K562 (cell line): Measurements from ENCODE around the gene UQCRC1. TPM values are rescaled to one million over a fixed set of nuclear protein-coding genes. Genes with fewer than 3 reads are reported as not detected.

Source experiments
- ATAC-seq: fragments of 200-7000 bp; cut with Tn5 transposase; 3 replicates; pipeline ENCODE4 v1.9.1; 2020; ENCODE audit warnings: moderate library complexity
- BruUV-seq: library from RNA; stranded (reverse); fragments of 400-500 nt; replicated peaks from 2 replicates; lab custom pipeline; 2021; lab: Mats Ljungman, UMichigan
- CTCF ChIA-PET: fragments of 300-600 bp; formaldehyde crosslinking; extraction: SDS; loops from one replicate; lab custom pipeline; 2021; ENCODE audit warnings: low intra/inter-chr PET ratio; lab: Yijun Ruan, JAX
- POLR2A ChIA-PET: fragments of 300-600, 350-650 bp; sonication (Branson Sonifier 250); formaldehyde crosslinking; extraction: SDS; loops from one replicate; lab custom pipeline; 2021; ENCODE audit warnings: antibody characterized with exemption, inconsistent platforms; lab: Yijun Ruan, JAX
- DNase-seq, 4 experiments: peaks; one replicate each; pipeline versions ENCODE4 v3.0.0 to v3.0.0-alpha.2; 2011 to 2018; ENCODE audit warnings: low spot score in 3 of 4, mixed read lengths in 3 of 4; ENCODE audit errors: extremely low read depth in 1 of 4
- FAIRE-seq: peaks from 2 replicates; lab custom pipeline; 2011; peaks lifted over from hg19 to GRCh38; lab: Jason Lieb, UNC
- H2AFZ ChIP-seq: 2 replicates; pipeline ENCODE4 v1.6.0; 2011; ENCODE audit warnings: low read depth, low read length, control low read depth, inconsistent platforms
- H3K27ac ChIP-seq: fragments of 200-600 bp; 3 replicates; pipeline ENCODE4 v1.8.0; 2011; ENCODE audit warnings: low read depth, mild to moderate bottlenecking, control low read depth, inconsistent platforms, low read length, moderate library complexity, mixed read lengths; ENCODE audit errors: extremely low read depth
- H3K27me3 ChIP-seq, 2 experiments: fragments of 300-600 bp in 1 of 2; 2 replicates in 1 of 2; 3 replicates in 1 of 2; pipeline versions ENCODE4 v1.6.0 to v1.8.0; 2011; ENCODE audit warnings: inconsistent platforms in 2 of 2, low read length in 2 of 2, mild to moderate bottlenecking in 1 of 2, mixed read lengths in 1 of 2, moderate library complexity in 1 of 2; ENCODE audit not compliant: control insufficient read depth in 2 of 2, insufficient read depth in 2 of 2
- H3K36me3 ChIP-seq: fragments of 300-600 bp; 3 replicates; pipeline ENCODE4 v1.8.0; 2011; ENCODE audit warnings: mild to moderate bottlenecking, low read length, inconsistent platforms; ENCODE audit not compliant: control insufficient read depth, insufficient read depth
- H3K4me1 ChIP-seq, 2 experiments: fragments of 200-600 bp in 1 of 2; replicated peaks in 1 of 2; 2 replicates in 1 of 2; 3 replicates in 1 of 2; pipeline versions ENCODE4 v1.5.1 to v1.8.0; 2011; ENCODE audit warnings: inconsistent platforms in 2 of 2, low read length in 2 of 2, mild to moderate bottlenecking in 1 of 2, mixed read lengths in 1 of 2, moderate library complexity in 1 of 2; ENCODE audit not compliant: control insufficient read depth in 2 of 2, insufficient read depth in 2 of 2
- H3K4me2 ChIP-seq: 2 replicates; pipeline ENCODE4 v1.6.1; 2011; ENCODE audit warnings: low read length, control low read depth, inconsistent platforms, mixed read lengths; ENCODE audit not compliant: insufficient read depth
- H3K4me3 ChIP-seq: fragments of 200-600 bp; sonication (generic), shearing (Covaris generic); 2 replicates; pipeline ENCODE4 v1.5.1; 2016; ENCODE audit warnings: control low read depth, inconsistent platforms
- H3K79me2 ChIP-seq: fragments of 200-600 bp; 3 replicates; pipeline ENCODE4 v1.8.0; 2011; ENCODE audit warnings: low read length, inconsistent platforms; ENCODE audit not compliant: control insufficient read depth, insufficient read depth
- H3K9ac ChIP-seq, 2 experiments: 2 replicates each; pipeline versions ENCODE4 v1.6.0 to v1.6.1; 2011; ENCODE audit warnings: low read depth in 2 of 2, low read length in 2 of 2, control low read depth in 1 of 2, inconsistent platforms in 1 of 2, mild to moderate bottlenecking in 1 of 2, mixed read lengths in 1 of 2; ENCODE audit not compliant: insufficient read depth in 1 of 2
- H3K9me1 ChIP-seq: one replicate; pipeline ENCODE4 v1.6.0; 2011; ENCODE audit warnings: inconsistent platforms, mild to moderate bottlenecking, low read length, moderate library complexity; ENCODE audit not compliant: control insufficient read depth, insufficient read depth
- H3K9me3 ChIP-seq: replicated peaks from 2 replicates; pipeline ENCODE4 v1.5.1; 2011; ENCODE audit warnings: low read depth, low read length, inconsistent platforms; ENCODE audit not compliant: control insufficient read depth, insufficient read depth
- H4K20me1 ChIP-seq: replicated peaks from 2 replicates; pipeline ENCODE4 v1.6.1; 2011; ENCODE audit warnings: low read length, inconsistent platforms, mixed read lengths; ENCODE audit not compliant: control insufficient read depth, insufficient read depth
- DDX20 ChIP-seq: fragments of 450-650 bp; IDR thresholded peaks from 2 replicates; pipeline ENCODE4 v1.6.1; 2016; ENCODE audit warnings: missing genetic modification characterization, low read depth, mild to moderate bottlenecking, missing compliant biosample characterization, moderate library complexity
- FOSL1 ChIP-seq: fragments of 200-800 bp; sonication (Bioruptor generic); conservative IDR thresholded peaks from 2 replicates; pipeline ENCODE4 v1.6.1; 2016; ENCODE audit warnings: missing genetic modification characterization, missing compliant biosample characterization
- WGBS: fragments of 100-300 bp; shearing (Covaris generic); methylation state at CpG from one replicate; pipeline ENCODE4 v1.1.6; 2016; ENCODE audit warnings: low coverage, mixed read lengths; ENCODE audit not compliant: insufficient coverage; ENCODE audit errors: missing lambda C conversion rate; 5-methylcytosine and 5-hydroxymethylcytosine counted together
- in situ Hi-C: fragments of 300-500 bp; cut with MboI; formaldehyde crosslinking; loops from 4 replicates; pipeline ENCODE4 v1.15.0; 2018; ENCODE audit warnings: inconsistent platforms, mixed read lengths
- intact Hi-C: fragments of 100-400 bp; cut with micrococcal nuclease; formaldehyde crosslinking; loops from 2 replicates; pipeline ENCODE4 v1.14.2; 2022
- polyA plus RNA-seq, 8 experiments: library from polyadenylated mRNA; depleted of rRNA in 4 of 8; stranded (reverse) in 5 of 8; unstranded in 3 of 8; fragments of >200 nt; fragmentation: Nextera tagmentation in 2 of 8; fragmentation: Illumina TruSeq in 1 of 8; extraction: Ambion mirVana in 2 of 8; extraction: Trizol in 1 of 8; gene quantifications; 2 replicates each; pipeline versions ENCODE4 v1.2.1 to v1.2.3, GENCODE V29; 2011 to 2014; ENCODE audit warnings: inconsistent platforms in 1 of 8, missing spikeins in 1 of 8
- total RNA-seq, 7 experiments: library from RNA; depleted of rRNA in 6 of 7; stranded (reverse); fragments of >200 nt in 6 of 7; fragmentation: Illumina TruSeq in 2 of 7; extraction: Trizol in 2 of 7; gene quantifications; 2 replicates each; pipeline versions ENCODE4 v1.2.1 to v1.2.3, GENCODE V29; 2011 to 2021; ENCODE audit warnings: low replicate concordance in 1 of 7
- TF ChIP-seq, protein P1 (sequence below): fragments of 450-650 bp; IDR thresholded peaks from 2 replicates; pipeline ENCODE4 v1.6.1; 2018; ENCODE audit not compliant: partially characterized antibody
- TF ChIP-seq, protein P2 (sequence below): fragments of 450-650 bp; IDR thresholded peaks from 2 replicates; pipeline ENCODE4 v1.6.1; 2016; ENCODE audit warnings: mild to moderate bottlenecking, moderate library complexity

Gene UQCRC1
- total and polyA plus RNA-seq, 9 of the 15 experiments (the other 6 are each of a cell fraction or from before 2014, with no cell fraction given) = 125 to 424 (median 268) TPM

DNA sequence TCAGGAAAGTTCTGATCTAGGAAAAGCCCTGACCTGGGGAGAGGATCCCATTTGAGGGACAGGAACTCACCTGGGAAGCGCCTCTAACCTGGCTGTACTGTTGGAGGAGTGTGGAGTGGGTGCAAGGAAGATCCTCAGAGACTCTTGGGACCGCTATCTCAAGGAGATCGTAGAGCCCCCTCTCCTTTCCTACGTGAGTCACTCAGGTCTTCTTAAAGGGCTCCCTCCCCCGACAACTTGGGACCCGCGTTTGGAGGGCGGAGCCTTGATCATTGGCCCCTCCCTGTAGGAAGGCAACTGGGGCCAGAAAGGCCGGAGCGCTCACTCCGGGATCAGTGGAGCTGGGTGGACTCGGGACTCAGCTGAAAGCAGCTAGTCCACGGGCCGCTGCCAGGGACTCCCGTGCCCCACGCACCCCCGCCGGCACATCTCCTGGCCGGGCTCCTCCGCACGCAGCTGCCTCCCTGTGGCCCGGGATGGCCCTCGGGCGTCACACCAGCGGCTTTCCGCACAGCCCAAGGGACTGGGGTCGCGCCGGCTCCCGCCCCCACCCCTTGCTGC, 25.3 kb upstream of the UQCRC1 start (continued):
- TF ChIP-seq, protein P1, sequence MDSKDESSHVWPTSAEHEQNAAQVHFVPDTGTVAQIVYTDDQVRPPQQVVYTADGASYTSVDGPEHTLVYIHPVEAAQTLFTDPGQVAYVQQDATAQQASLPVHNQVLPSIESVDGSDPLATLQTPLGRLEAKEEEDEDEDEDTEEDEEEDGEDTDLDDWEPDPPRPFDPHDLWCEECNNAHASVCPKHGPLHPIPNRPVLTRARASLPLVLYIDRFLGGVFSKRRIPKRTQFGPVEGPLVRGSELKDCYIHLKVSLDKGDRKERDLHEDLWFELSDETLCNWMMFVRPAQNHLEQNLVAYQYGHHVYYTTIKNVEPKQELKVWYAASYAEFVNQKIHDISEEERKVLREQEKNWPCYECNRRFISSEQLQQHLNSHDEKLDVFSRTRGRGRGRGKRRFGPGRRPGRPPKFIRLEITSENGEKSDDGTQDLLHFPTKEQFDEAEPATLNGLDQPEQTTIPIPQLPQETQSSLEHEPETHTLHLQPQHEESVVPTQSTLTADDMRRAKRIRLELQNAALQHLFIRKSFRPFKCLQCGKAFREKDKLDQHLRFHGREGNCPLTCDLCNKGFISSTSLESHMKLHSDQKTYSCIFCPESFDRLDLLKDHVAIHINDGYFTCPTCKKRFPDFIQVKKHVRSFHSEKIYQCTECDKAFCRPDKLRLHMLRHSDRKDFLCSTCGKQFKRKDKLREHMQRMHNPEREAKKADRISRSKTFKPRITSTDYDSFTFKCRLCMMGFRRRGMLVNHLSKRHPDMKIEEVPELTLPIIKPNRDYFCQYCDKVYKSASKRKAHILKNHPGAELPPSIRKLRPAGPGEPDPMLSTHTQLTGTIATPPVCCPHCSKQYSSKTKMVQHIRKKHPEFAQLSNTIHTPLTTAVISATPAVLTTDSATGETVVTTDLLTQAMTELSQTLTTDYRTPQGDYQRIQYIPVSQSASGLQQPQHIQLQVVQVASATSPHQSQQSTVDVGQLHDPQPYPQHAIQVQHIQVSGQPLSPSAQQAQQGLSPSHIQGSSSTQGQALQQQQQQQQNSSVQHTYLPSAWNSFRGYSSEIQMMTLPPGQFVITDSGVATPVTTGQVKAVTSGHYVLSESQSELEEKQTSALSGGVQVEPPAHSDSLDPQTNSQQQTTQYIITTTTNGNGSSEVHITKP = peak; percentile 49
- TF ChIP-seq FOSL1 = peak; percentile 33

DNA sequence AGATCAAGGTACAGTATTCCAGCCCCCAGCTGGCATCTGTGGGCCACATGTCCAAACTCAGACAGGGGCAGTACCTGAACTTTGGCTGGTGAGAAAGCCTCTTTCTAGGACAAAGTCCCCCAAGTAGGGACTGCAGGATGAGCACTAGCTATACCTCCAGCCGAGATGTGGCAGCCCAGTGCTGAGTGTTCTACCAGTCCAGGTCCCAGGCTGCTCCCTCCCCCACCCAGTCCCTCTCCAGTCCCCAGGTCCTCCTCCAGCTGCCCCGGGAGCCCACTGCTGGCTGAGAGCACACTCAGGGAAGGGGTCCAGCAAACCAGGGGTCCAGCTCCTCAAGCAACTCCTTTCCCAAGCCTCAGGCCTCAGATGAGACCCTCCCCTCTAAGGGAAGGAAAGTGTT, 24.3 kb upstream of the UQCRC1 start:
- in situ Hi-C loops (no loop called here), intact Hi-C loops (no loop called here)
- POLR2A ChIA-PET = interaction anchor here (0.6 to 3.0 kb wide), 6 partner anchors 10 to 486 kb away, joined by 3 to 23 read pairs (median 6); partner anchors contain the start of gene TMEM89
- H3K27me3 ChIP-seq = no peaks in the 10 kb centered on the region
- no peak for ATAC-seq
- H4K20me1 ChIP-seq = no peaks in the 10 kb centered on the region
- H3K36me3 ChIP-seq = peaks cover 43% of the 10 kb centered on the region; the same call in 1 of the 3 replicates
- no peak for FAIRE-seq
- peaks cover 6 to 32% of the 10 kb centered on the region in 2 experiments; a peak in 4 of 5 replicates for H3K4me1 ChIP-seq
- no peak overlapping the region; the same call in 2 of the 3 replicates for H3K27ac ChIP-seq
- no peak overlapping the region; the same call in 1 of the 2 replicates for H3K4me2 ChIP-seq
- peaks cover 4% of the 10 kb centered on the region for H3K9me1 ChIP-seq
- H3K4me3 ChIP-seq = no peak overlapping the region
- WGBS = 90% methylated on average over 2 of the region's 2 CpGs
- no peaks in the 10 kb centered on the region for H3K9me3 ChIP-seq
- DNase-seq = no peak
- no TSS peak for BruUV-seq
- CTCF ChIA-PET = no interaction called here
- peaks cover 11% of the 10 kb centered on the region for H3K79me2 ChIP-seq
- H3K9ac ChIP-seq = peak overlapping the region; percentile 70 to 95; a peak in 1 of 4 replicates
- H2AFZ ChIP-seq = no peak overlapping the region
- TF ChIP-seq, protein P2, sequence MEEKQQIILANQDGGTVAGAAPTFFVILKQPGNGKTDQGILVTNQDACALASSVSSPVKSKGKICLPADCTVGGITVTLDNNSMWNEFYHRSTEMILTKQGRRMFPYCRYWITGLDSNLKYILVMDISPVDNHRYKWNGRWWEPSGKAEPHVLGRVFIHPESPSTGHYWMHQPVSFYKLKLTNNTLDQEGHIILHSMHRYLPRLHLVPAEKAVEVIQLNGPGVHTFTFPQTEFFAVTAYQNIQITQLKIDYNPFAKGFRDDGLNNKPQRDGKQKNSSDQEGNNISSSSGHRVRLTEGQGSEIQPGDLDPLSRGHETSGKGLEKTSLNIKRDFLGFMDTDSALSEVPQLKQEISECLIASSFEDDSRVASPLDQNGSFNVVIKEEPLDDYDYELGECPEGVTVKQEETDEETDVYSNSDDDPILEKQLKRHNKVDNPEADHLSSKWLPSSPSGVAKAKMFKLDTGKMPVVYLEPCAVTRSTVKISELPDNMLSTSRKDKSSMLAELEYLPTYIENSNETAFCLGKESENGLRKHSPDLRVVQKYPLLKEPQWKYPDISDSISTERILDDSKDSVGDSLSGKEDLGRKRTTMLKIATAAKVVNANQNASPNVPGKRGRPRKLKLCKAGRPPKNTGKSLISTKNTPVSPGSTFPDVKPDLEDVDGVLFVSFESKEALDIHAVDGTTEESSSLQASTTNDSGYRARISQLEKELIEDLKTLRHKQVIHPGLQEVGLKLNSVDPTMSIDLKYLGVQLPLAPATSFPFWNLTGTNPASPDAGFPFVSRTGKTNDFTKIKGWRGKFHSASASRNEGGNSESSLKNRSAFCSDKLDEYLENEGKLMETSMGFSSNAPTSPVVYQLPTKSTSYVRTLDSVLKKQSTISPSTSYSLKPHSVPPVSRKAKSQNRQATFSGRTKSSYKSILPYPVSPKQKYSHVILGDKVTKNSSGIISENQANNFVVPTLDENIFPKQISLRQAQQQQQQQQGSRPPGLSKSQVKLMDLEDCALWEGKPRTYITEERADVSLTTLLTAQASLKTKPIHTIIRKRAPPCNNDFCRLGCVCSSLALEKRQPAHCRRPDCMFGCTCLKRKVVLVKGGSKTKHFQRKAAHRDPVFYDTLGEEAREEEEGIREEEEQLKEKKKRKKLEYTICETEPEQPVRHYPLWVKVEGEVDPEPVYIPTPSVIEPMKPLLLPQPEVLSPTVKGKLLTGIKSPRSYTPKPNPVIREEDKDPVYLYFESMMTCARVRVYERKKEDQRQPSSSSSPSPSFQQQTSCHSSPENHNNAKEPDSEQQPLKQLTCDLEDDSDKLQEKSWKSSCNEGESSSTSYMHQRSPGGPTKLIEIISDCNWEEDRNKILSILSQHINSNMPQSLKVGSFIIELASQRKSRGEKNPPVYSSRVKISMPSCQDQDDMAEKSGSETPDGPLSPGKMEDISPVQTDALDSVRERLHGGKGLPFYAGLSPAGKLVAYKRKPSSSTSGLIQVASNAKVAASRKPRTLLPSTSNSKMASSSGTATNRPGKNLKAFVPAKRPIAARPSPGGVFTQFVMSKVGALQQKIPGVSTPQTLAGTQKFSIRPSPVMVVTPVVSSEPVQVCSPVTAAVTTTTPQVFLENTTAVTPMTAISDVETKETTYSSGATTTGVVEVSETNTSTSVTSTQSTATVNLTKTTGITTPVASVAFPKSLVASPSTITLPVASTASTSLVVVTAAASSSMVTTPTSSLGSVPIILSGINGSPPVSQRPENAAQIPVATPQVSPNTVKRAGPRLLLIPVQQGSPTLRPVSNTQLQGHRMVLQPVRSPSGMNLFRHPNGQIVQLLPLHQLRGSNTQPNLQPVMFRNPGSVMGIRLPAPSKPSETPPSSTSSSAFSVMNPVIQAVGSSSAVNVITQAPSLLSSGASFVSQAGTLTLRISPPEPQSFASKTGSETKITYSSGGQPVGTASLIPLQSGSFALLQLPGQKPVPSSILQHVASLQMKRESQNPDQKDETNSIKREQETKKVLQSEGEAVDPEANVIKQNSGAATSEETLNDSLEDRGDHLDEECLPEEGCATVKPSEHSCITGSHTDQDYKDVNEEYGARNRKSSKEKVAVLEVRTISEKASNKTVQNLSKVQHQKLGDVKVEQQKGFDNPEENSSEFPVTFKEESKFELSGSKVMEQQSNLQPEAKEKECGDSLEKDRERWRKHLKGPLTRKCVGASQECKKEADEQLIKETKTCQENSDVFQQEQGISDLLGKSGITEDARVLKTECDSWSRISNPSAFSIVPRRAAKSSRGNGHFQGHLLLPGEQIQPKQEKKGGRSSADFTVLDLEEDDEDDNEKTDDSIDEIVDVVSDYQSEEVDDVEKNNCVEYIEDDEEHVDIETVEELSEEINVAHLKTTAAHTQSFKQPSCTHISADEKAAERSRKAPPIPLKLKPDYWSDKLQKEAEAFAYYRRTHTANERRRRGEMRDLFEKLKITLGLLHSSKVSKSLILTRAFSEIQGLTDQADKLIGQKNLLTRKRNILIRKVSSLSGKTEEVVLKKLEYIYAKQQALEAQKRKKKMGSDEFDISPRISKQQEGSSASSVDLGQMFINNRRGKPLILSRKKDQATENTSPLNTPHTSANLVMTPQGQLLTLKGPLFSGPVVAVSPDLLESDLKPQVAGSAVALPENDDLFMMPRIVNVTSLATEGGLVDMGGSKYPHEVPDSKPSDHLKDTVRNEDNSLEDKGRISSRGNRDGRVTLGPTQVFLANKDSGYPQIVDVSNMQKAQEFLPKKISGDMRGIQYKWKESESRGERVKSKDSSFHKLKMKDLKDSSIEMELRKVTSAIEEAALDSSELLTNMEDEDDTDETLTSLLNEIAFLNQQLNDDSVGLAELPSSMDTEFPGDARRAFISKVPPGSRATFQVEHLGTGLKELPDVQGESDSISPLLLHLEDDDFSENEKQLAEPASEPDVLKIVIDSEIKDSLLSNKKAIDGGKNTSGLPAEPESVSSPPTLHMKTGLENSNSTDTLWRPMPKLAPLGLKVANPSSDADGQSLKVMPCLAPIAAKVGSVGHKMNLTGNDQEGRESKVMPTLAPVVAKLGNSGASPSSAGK = no peak
- TF ChIP-seq DDX20 (tag) = no peak
